ENCODE measurements around the gene FAM110D.

Gene FAM110D

GRCh38 chr1:26189331-26189730, 30.5 kb downstream of the FAM110D start:
- no peak for DNase-seq (ENCODE audit: low spot score)

GRCh38 chr1:26189751-26190275, 30.9 kb downstream of the FAM110D start:
- DNase-seq (ENCODE audit: low spot score) = no peak

- peak; percentile 35 for DNase-seq (ENCODE audit: low spot score)
Measured at GRCh38 chr1:26190373-26190987, 31.6 kb downstream of the FAM110D start, which contains the start of gene CATSPER4. CATSPER4 (plus strand) TSS chr1:26190602; CDS start chr1:26190628, 26 bp downstream.

GRCh38 chr1:26191739-26192138, 32.9 kb downstream of the FAM110D start:
- no peak for DNase-seq (ENCODE audit: low spot score)

- DNase-seq (ENCODE audit: low spot score) = no peak
Measured at GRCh38 chr1:26195805-26196204, 36.9 kb downstream of the FAM110D start.

GRCh38 chr1:26197301-26197700, 38.4 kb downstream of the FAM110D start:
- DNase-seq (ENCODE audit: low spot score) = no peak

GRCh38 chr1:26197813-26198212, 38.9 kb downstream of the FAM110D start:
- no peak for DNase-seq (ENCODE audit: low spot score)

GRCh38 chr1:26200413-26200812, 41.5 kb downstream of the FAM110D start:
- no peak for DNase-seq (ENCODE audit: low spot score)

- DNase-seq (ENCODE audit: low spot score) = no peak
Measured at GRCh38 chr1:26203642-26204318, 44.9 kb downstream of the FAM110D start.

- no peak for DNase-seq (ENCODE audit: low spot score)
Measured at GRCh38 chr1:26210147-26210870, 51.4 kb downstream of the FAM110D start.

GRCh38 chr1:26212726-26213125, 53.8 kb downstream of the FAM110D start:
- DNase-seq (ENCODE audit: low spot score) = no peak

GRCh38 chr1:26213335-26213905, 54.5 kb downstream of the FAM110D start:
- DNase-seq (ENCODE audit: low spot score) = no peak

Measured in AG08395 (cell line).